Fibroblast of the aortic adventitia (primary cell): ENCODE results near the gene FA2H. TPM values are rescaled to one million over a fixed set of nuclear protein-coding genes. Genes with fewer than 3 reads are reported as not detected.
"Not testable (repeated sequence)": the region's sequence is repeated elsewhere in the genome, so short reads cannot be mapped to it uniquely, and the experiment has no call there.

Experiments
- DNase-seq: peaks from one replicate; pipeline ENCODE4 v3.0.0-alpha.2; 2010; ENCODE audit warnings: low read depth
- H3K4me3 ChIP-seq: 2 replicates; pipeline ENCODE4 v1.5.1; 2011; ENCODE audit warnings: low read depth, mild to moderate bottlenecking, control low read depth, low read length, moderate library complexity
- total RNA-seq: library from RNA; depleted of rRNA; stranded (reverse); fragments of >200 nt; gene quantifications from 2 replicates; pipeline ENCODE4 v1.2.3, GENCODE V29; 2012; ENCODE audit warnings: low replicate concordance
- TF ChIP-seq, protein P1 (sequence below): IDR thresholded peaks from 2 replicates; pipeline ENCODE4 v1.5.1; 2011; ENCODE audit warnings: mild to moderate bottlenecking, low read length, control low read depth, inconsistent platforms; ENCODE audit not compliant: insufficient read depth

Gene FA2H, protein sequence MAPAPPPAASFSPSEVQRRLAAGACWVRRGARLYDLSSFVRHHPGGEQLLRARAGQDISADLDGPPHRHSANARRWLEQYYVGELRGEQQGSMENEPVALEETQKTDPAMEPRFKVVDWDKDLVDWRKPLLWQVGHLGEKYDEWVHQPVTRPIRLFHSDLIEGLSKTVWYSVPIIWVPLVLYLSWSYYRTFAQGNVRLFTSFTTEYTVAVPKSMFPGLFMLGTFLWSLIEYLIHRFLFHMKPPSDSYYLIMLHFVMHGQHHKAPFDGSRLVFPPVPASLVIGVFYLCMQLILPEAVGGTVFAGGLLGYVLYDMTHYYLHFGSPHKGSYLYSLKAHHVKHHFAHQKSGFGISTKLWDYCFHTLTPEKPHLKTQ
- not detected in 2 replicates for total RNA-seq

DNA sequence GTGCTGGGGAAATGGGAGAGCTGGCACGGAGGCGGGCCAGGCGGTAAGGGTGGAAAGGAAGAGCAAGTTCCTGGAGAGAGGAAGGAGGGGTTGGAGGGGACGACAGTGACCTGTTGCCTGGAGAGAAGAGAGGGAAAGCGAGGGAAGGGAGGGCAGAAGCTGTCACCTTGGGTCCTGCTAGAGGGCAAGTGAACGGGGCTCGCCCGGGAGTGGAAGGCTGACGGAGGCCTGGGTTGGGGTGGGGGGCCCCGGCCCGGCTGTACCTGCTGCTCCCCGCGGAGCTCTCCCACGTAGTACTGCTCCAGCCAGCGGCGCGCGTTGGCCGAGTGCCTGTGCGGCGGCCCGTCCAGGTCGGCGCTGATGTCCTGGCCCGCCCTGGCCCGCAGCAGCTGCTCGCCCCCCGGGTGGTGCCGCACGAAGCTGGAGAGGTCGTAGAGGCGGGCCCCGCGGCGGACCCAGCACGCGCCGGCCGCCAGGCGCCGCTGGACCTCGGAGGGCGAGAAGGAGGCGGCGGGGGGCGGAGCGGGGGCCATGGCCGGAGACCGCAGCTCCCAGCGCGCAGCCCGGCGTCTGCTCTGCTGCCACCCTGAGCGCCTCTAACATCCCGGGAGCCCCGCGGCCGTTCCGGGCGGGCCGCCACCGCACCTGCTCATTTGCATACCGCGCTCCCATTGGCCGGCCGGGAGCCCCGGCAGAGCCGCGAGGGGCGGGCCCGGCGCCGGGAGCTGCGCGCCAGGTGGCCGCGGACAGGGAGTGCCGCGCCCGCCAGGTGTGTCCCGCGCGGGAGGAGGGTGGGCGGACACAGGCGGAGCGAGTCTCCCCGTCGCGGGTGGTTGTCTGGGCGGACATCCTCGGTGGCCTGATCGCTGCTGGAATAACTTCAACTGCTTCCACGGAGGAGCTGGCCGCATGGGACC, at the start of gene FA2H:
TSS of gene FA2H (minus strand) at position 598 of the 917 bp plus-strand sequence. CDS start at position 533, 65 bp downstream.
- DNase-seq = no peak
- no peak within 1 kb of the TSS for H3K4me3 ChIP-seq
- TF ChIP-seq, protein P1, sequence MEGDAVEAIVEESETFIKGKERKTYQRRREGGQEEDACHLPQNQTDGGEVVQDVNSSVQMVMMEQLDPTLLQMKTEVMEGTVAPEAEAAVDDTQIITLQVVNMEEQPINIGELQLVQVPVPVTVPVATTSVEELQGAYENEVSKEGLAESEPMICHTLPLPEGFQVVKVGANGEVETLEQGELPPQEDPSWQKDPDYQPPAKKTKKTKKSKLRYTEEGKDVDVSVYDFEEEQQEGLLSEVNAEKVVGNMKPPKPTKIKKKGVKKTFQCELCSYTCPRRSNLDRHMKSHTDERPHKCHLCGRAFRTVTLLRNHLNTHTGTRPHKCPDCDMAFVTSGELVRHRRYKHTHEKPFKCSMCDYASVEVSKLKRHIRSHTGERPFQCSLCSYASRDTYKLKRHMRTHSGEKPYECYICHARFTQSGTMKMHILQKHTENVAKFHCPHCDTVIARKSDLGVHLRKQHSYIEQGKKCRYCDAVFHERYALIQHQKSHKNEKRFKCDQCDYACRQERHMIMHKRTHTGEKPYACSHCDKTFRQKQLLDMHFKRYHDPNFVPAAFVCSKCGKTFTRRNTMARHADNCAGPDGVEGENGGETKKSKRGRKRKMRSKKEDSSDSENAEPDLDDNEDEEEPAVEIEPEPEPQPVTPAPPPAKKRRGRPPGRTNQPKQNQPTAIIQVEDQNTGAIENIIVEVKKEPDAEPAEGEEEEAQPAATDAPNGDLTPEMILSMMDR = no peak

DNA sequence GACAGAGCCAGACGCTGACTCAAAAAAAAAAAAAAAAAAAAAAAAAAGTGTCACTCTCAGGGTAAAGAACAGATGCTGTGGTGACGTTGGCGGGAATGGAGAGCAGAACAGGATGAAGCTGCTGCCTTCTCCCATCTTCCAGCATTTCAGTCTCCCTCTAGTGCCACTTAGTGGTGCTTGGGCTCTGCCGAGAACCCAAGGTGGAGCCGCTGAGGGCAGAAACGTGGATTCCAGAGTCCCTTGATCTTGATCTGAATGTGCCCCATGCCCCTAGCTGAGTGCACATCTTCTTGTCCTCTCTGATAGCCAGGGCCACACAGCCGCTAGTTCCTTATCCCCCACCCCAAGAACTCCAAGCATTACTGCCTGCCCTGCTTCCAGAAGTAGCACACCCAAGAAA, 43.2 kb upstream of the FA2H start:
- no peak for DNase-seq
- no peak overlapping the region for H3K4me3 ChIP-seq
- TF ChIP-seq, protein P1 = no peak

DNA sequence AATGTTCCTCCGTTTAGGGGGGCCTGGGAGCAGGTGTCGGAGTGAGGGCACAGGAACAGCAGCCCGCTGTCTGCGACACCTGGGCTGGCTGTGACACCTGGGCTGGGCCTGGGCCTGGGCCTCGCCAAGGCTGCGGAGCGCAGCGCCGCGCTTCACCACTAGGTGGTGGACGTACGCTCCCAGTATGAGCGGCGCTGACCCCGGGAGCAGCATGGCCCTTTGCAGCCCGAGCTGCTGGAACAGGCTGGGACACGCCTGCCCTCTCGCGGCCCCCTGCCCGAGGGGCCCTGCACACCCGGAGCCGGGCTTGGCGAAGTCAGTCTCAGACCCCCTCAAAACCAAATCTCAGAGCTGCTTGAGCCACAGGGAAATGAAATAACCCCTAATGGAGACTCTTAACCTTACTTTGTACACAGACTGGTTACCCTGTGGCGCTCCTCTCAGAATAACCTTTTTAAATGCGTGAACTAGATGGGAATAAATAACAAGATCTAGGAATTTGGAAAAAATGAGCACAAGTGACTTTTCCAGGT, 38.6 kb upstream of the FA2H start:
- peak; percentile 58 for DNase-seq
- TF ChIP-seq, protein P1 = peak; percentile 94
- no peak overlapping the region for H3K4me3 ChIP-seq

DNA sequence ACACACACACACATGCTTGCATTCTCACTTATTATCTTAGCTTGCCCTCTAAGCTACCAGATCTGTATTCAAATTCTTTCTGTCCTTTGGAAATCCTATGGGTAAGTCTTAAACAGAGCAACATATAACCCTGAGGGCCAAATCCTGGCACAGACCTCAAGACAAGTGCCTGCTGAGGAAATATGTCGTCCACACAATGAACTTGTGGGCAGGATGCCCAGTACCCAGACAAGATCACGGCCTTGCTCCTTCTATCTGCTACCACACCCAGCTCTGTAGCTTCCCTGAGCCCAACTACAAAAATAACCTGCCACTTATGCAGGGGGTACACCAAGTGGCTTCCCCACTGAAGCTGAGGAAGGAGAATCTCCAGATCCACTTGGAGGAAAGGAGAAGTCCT, 37.3 kb upstream of the FA2H start:
- peak; percentile 1 for DNase-seq
- H3K4me3 ChIP-seq = no peak overlapping the region
- TF ChIP-seq, protein P1 = no peak

DNA sequence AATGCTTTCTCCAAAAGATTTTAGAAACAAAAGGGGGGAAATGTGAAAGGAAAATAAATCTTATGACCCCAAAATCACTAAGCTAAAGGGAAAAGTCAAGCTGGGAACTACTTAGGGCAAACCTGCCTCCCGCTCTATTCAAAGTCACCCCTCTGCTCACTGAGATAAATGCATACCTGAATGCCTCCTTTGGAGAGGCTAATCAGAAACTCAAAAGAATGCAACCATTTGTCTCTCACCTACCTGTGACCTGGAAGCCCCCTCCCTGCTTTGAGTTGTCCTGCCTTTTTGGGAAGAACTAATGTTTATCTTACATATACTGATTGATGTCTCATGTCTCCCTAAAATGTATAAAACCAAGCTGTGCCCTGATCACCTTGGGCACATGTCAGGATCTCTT, 36.6 kb upstream of the FA2H start:
- not testable (repeated sequence) for H3K4me3 ChIP-seq, DNase-seq

DNA sequence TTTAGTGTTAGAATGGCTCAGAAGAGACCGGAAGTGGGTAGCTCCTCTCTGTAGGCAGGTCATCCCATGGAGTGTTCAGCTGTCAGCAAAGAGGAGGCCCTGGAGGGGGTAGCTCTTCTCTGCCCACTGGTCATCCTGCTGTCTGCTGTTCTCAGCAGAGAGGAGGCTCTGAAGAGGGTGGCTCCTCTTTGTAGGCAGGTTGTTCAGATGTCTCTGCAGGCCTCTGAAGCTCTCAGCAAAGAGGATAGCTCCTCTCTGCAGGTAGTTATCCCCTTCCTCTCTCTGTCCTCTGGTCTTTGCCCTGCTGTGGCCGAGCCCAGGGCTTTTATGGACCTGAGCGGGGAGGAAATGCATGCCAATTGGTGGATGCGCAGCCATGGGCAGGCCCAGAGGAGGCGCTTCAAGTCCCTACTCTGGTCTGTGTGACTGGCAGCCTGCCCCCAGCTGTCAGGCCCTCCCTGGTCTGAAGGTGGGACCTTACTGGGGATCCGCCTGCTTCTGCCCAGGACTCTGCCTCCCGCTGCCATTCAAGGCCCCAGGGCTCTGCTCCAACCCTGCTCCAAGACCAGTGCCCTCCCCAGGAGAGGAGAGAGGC, 32.5 kb upstream of the FA2H start:
- H3K4me3 ChIP-seq = no peak overlapping the region
- TF ChIP-seq, protein P1 = no peak
- no peak for DNase-seq
